ENCODE data around the gene CEP95.

The CEP95 gene

DNA sequence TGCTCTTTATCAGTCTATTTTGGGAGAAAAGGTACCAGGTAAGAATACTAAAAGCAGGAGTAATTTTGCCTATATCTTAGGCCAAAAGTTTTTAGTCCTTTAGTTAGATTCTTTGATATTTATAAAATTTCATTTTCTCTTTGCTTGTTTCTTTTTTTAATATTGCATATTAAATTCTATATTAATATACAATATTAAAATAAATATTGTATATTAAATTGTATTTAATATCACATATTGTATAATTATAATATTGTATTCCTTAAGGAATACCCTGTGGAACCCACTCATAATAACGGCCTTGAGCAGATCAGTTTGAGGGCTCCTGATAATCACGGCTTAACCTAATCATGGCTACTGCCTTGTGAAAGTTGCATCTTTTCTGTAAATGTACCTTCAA lies 1.9 kb downstream of the CEP95 start:
- TF ChIP-seq EZH2phosphoT487 (IDR thresholded peaks at IDR 0.05; ENCODE audit: low read length) (no peak), EZH2 (optimal IDR thresholded peaks at IDR 0.05; ENCODE audit: low read depth, low read length) (no peak)
- TF ChIP-seq, protein P1, sequence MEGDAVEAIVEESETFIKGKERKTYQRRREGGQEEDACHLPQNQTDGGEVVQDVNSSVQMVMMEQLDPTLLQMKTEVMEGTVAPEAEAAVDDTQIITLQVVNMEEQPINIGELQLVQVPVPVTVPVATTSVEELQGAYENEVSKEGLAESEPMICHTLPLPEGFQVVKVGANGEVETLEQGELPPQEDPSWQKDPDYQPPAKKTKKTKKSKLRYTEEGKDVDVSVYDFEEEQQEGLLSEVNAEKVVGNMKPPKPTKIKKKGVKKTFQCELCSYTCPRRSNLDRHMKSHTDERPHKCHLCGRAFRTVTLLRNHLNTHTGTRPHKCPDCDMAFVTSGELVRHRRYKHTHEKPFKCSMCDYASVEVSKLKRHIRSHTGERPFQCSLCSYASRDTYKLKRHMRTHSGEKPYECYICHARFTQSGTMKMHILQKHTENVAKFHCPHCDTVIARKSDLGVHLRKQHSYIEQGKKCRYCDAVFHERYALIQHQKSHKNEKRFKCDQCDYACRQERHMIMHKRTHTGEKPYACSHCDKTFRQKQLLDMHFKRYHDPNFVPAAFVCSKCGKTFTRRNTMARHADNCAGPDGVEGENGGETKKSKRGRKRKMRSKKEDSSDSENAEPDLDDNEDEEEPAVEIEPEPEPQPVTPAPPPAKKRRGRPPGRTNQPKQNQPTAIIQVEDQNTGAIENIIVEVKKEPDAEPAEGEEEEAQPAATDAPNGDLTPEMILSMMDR (IDR thresholded peaks at IDR 0.05; ENCODE audit: low read length): no peak
- peaks cover 15% of the 10 kb centered on the region for H4K20me1 ChIP-seq (ENCODE audit: insufficient read depth, low read length)
- H3K9ac ChIP-seq (ENCODE audit: low read length): no peak overlapping the region
- H3F3A ChIP-seq (ENCODE audit: insufficient read depth, low read length): peaks cover 21% of the 10 kb centered on the region
- H3K79me2 ChIP-seq (ENCODE audit: low read length): peaks cover 58% of the 10 kb centered on the region
- no peaks in the 10 kb centered on the region for H3K27me3 ChIP-seq (replicated peaks; ENCODE audit: insufficient read depth, low read length)
- 0 out of 2 replicates have a peak overlapping the region, but pooled peaks have one; percentile 73 for H3K4me2 ChIP-seq (ENCODE audit: low read depth, low read length)
- no peaks in the 10 kb centered on the region for H3K9me2 ChIP-seq (replicated peaks; ENCODE audit: insufficient read depth, low read length)
- H3K9me3 ChIP-seq (replicated peaks; ENCODE audit: insufficient read depth, low read length): no peaks in the 10 kb centered on the region
- no peak overlapping the region for H2AFZ ChIP-seq (ENCODE audit: low read length)
- DNase-seq: no peak
- peaks cover 17% of the 10 kb centered on the region for H3K36me3 ChIP-seq (replicated peaks; ENCODE audit: insufficient read depth, low read length)
- H3K4me3 ChIP-seq (ENCODE audit: low read length): no peak overlapping the region
- H3K4me1 ChIP-seq (ENCODE audit: low read length): peaks cover 10% of the 10 kb centered on the region
- no peak overlapping the region for H3K27ac ChIP-seq (ENCODE audit: low read length)

DNA sequence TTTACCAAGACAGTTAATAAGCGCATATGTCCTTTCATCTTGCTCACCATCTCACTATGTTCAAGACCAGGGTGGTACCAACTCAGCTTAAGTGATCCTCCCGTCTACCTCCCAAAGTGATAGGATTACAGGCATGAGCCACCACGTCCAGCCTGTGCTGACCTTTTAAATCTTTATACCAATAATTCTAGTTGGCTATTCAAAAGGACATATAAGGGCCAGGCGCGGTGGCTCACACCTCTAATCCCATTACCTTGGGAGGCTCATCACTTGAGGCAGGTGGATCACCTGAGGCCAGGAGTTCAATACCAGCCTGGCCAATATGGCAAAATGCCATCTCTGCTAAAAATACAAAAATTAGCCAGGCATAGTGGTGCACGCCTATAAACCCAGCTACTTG lies 2.4 kb downstream of the CEP95 start:
- Histone ChIP-seq H3F3A (ENCODE audit: insufficient read depth, low read length) (peaks cover 16% of the 10 kb centered on the region), H3K9me3 (replicated peaks; ENCODE audit: insufficient read depth, low read length) (no peaks in the 10 kb centered on the region), H4K20me1 (ENCODE audit: insufficient read depth, low read length) (peaks cover 10% of the 10 kb centered on the region), H3K4me3 (ENCODE audit: low read length) (no peak overlapping the region), H3K9me2 (replicated peaks; ENCODE audit: insufficient read depth, low read length) (no peaks in the 10 kb centered on the region), H3K36me3 (replicated peaks; ENCODE audit: insufficient read depth, low read length) (peaks cover 17% of the 10 kb centered on the region), H2AFZ (ENCODE audit: low read length) (no peak overlapping the region), H3K4me1 (ENCODE audit: low read length) (peaks cover 7% of the 10 kb centered on the region), H3K27ac (ENCODE audit: low read length) (no peak overlapping the region), H3K4me2 (ENCODE audit: low read depth, low read length) (no peak overlapping the region), H3K9ac (ENCODE audit: low read length) (no peak overlapping the region), H3K27me3 (replicated peaks; ENCODE audit: insufficient read depth, low read length) (no peaks in the 10 kb centered on the region), H3K79me2 (ENCODE audit: low read length) (peaks cover 53% of the 10 kb centered on the region)
- DNase-seq: no peak
- TF ChIP-seq EZH2phosphoT487 (IDR thresholded peaks at IDR 0.05; ENCODE audit: low read length) (no peak), EZH2 (optimal IDR thresholded peaks at IDR 0.05; ENCODE audit: low read depth, low read length) (no peak)
- TF ChIP-seq, protein P1 (IDR thresholded peaks at IDR 0.05; ENCODE audit: low read length): no peak

DNA sequence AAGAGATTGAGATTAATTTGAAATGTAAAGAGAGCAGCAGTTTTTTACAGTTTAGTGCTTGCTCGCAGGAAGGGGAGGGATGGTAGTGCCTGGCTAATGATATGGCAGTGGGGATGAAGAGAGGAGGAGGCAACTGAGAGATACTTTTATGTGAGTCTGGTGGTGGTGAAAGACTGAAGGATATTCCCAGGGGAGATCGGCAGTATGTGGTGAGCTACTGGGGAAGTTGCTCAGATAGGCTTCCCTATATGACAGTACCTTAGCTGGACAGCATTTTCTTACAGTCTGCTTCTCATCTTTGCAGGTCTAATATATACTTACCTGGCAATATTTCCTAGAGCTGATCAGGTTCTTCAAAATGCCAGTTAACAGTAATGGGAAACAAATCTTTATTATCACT lies 8.6 kb downstream of the CEP95 start:
- H3K9me3 ChIP-seq (replicated peaks; ENCODE audit: insufficient read depth, low read length): no peaks in the 10 kb centered on the region
- no peak for DNase-seq
- no peaks in the 10 kb centered on the region for H4K20me1 ChIP-seq (ENCODE audit: insufficient read depth, low read length)
- no peak overlapping the region for H3K27ac ChIP-seq (ENCODE audit: low read length)
- H3K4me2 ChIP-seq (ENCODE audit: low read depth, low read length): no peak overlapping the region
- H2AFZ ChIP-seq (ENCODE audit: low read length): no peak overlapping the region
- peaks cover 1% of the 10 kb centered on the region for H3K79me2 ChIP-seq (ENCODE audit: low read length)
- TF ChIP-seq, protein P1 (IDR thresholded peaks at IDR 0.05; ENCODE audit: low read length): no peak
- TF ChIP-seq EZH2 (optimal IDR thresholded peaks at IDR 0.05; ENCODE audit: low read depth, low read length) (no peak), EZH2phosphoT487 (IDR thresholded peaks at IDR 0.05; ENCODE audit: low read length) (no peak)
- H3K4me1 ChIP-seq (ENCODE audit: low read length): no peaks in the 10 kb centered on the region
- H3K9me2 ChIP-seq (replicated peaks; ENCODE audit: insufficient read depth, low read length): no peaks in the 10 kb centered on the region
- no peaks in the 10 kb centered on the region for H3F3A ChIP-seq (ENCODE audit: insufficient read depth, low read length)
- H3K4me3 ChIP-seq (ENCODE audit: low read length): no peak overlapping the region
- H3K27me3 ChIP-seq (replicated peaks; ENCODE audit: insufficient read depth, low read length): no peaks in the 10 kb centered on the region
- no peak overlapping the region for H3K9ac ChIP-seq (ENCODE audit: low read length)
- peaks cover 12% of the 10 kb centered on the region for H3K36me3 ChIP-seq (replicated peaks; ENCODE audit: insufficient read depth, low read length)

Data from MM.1S (cell line).